ENCODE data around the gene RABGGTA. TPM values are rescaled to one million over a fixed set of nuclear protein-coding genes. Genes with fewer than 3 reads are reported as not detected.
A peak's percentile ranks its signal among the peaks of the same experiment; 100 is the strongest.

The RABGGTA gene
- total RNA-seq, 1 experiment from 2014 or later = 25.6 TPM

- no peaks in the 10 kb centered on the region for H3K27me3 ChIP-seq (ENCODE audit: insufficient read depth, low read length)
- H3K27me3 Mint-ChIP-seq (ENCODE audit: low read depth) = no peaks in the 10 kb centered on the region; the same call in none of the 2 replicates
- no peak overlapping the region for H2BK120ac ChIP-seq (ENCODE audit: low read depth, low read length, poor library complexity, severe bottlenecking)
- H2BK5ac ChIP-seq (ENCODE audit: insufficient read length, low read length) = no peak overlapping the region
- no peaks in the 10 kb centered on the region for H3K79me1 ChIP-seq (ENCODE audit: insufficient read depth, low read depth, low read length, poor library complexity, severe bottlenecking)
- H2AK5ac ChIP-seq (ENCODE audit: insufficient read length, low read length) = no peak overlapping the region
- no peaks in the 10 kb centered on the region for H3K9me3 ChIP-seq (ENCODE audit: control insufficient read depth, low read depth, low read length)
- no peak overlapping the region for H3K4ac ChIP-seq (ENCODE audit: low read depth, low read length)
- H3K4me1 ChIP-seq (ENCODE audit: insufficient read depth, low read length) = no peaks in the 10 kb centered on the region
- H4K8ac ChIP-seq (replicated peaks; ENCODE audit: insufficient read length, low read depth, low read length) = no peak overlapping the region
- no peak overlapping the region for H3K18ac ChIP-seq (ENCODE audit: insufficient read length, low read depth, low read length)
- H3K27ac Mint-ChIP-seq = peak overlapping the region in 2 of 3 experiments; percentile 44 to 65; a peak in 2 of 7 replicates
- no peaks in the 10 kb centered on the region; a peak in 1 of 4 replicates for H3K4me1 Mint-ChIP-seq
- H3K56ac ChIP-seq (ENCODE audit: insufficient read length, low read depth, low read length) = no peak overlapping the region
- H3K4me3 Mint-ChIP-seq = no peak overlapping the region
- H4K5ac ChIP-seq (ENCODE audit: insufficient read length, low read depth, low read length) = no peak overlapping the region
- no peak overlapping the region for H2BK20ac ChIP-seq (ENCODE audit: low read depth, low read length, poor library complexity, severe bottlenecking)
- H3K9me3 Mint-ChIP-seq = no peaks in the 10 kb centered on the region
- H3K27ac ChIP-seq (ENCODE audit: insufficient read length, low read depth, low read length) = no peak overlapping the region
- no peak overlapping the region for H3K14ac ChIP-seq (ENCODE audit: insufficient read depth, low read length)
- no CpG with 5 or more reads among the region's 8 CpGs for WGBS (ENCODE audit: extremely low coverage, insufficient read length, low lambda C conversion rate)
- H3K4me2 ChIP-seq (ENCODE audit: insufficient read depth, insufficient read length, low read length) = no peak overlapping the region
- no peak overlapping the region for H2AFZ ChIP-seq (ENCODE audit: low read length)
- H3K79me2 ChIP-seq (ENCODE audit: insufficient read depth, low read length) = no peaks in the 10 kb centered on the region
- H2BK15ac ChIP-seq (ENCODE audit: low read depth, low read length) = no peak overlapping the region
- H2BK12ac ChIP-seq (ENCODE audit: insufficient read length, low read depth, low read length) = no peak overlapping the region
- no peak overlapping the region for H4K91ac ChIP-seq (ENCODE audit: insufficient read length, low read depth, low read length)
- no peaks in the 10 kb centered on the region for H4K20me1 ChIP-seq (ENCODE audit: control insufficient read depth, insufficient read depth, insufficient read length)
- no peak overlapping the region for H3K23ac ChIP-seq (ENCODE audit: insufficient read length, low read depth, low read length)
- no peak overlapping the region for H3K9ac ChIP-seq (ENCODE audit: extremely low read depth, insufficient read length, low read length)
- no peak for TF ChIP-seq CTCF (conservative IDR thresholded peaks at IDR 0.05)
- DNase-seq = no peak
- H3K36me3 Mint-ChIP-seq (ENCODE audit: insufficient read depth in 1 of 3, low read depth in 3 of 3) = no peaks in the 10 kb centered on the region
- H3T11ph ChIP-seq (ENCODE audit: low read length) = no peak overlapping the region
- no peaks in the 10 kb centered on the region for H3K23me2 ChIP-seq (ENCODE audit: insufficient read length, low read depth, low read length, poor library complexity, severe bottlenecking)
These were observed 16.0 kb downstream of the RABGGTA start for GRCh38 chr14:24255438-24255837.

All from H9 (cell line).